ENCODE data around the gene AP1G2.

- no peak for TF ChIP-seq CTCF (IDR thresholded peaks at IDR 0.05)
- TF ChIP-seq POLR2A (IDR thresholded peaks at IDR 0.05), result no peak
These were observed 13.3 kb upstream of the AP1G2 start for GRCh38 chr14:23580948-23581281.
